K562 (cell line): ENCODE measurements around the gene C2CD4C. TPM values are rescaled to one million over a fixed set of nuclear protein-coding genes. Genes with fewer than 3 reads are reported as not detected.
A peak's percentile ranks its signal among the peaks of the same experiment; 100 is the strongest.

ENCODE experiments used
- BCOR ChIP-seq: fragments of 450-650 bp; IDR thresholded peaks from 2 replicates; pipeline ENCODE4 v1.6.1; 2016
- FUS ChIP-seq: fragments of 200-400 bp; formaldehyde crosslinking; optimal IDR thresholded peaks from 2 replicates; pipeline ENCODE3; 2017; ENCODE audit warnings: low read depth, low read length
- MAX ChIP-seq: sonication (generic); formaldehyde crosslinking; IDR thresholded peaks from 2 replicates; pipeline ENCODE4 v1.9.0; 2022; ENCODE audit warnings: mild to moderate bottlenecking, missing genetic modification reagents
- STAT6 ChIP-seq: sonication (generic); formaldehyde crosslinking; IDR thresholded peaks from 2 replicates; pipeline ENCODE4 v1.8.1; 2023; ENCODE audit warnings: mild to moderate bottlenecking, missing genetic modification reagents
- TEAD4 ChIP-seq, 2 experiments: sonication (generic) in 1 of 2; formaldehyde crosslinking in 1 of 2; IDR thresholded peaks; 2 replicates each; pipeline versions ENCODE4 v1.6.1 to v1.8.0; 2012 to 2022; ENCODE audit warnings: borderline replicate concordance in 1 of 2, inconsistent platforms in 1 of 2, low read length in 1 of 2, mild to moderate bottlenecking in 1 of 2, missing genetic modification reagents in 1 of 2
- ZFP91 ChIP-seq: sonication (generic); formaldehyde crosslinking; IDR thresholded peaks from 2 replicates; pipeline ENCODE4 v1.8.0; 2022; ENCODE audit warnings: mild to moderate bottlenecking, missing genetic modification reagents
- polyA plus RNA-seq, 8 experiments: library from polyadenylated mRNA; depleted of rRNA in 4 of 8; stranded (reverse) in 5 of 8; unstranded in 3 of 8; fragments of >200 nt; fragmentation: Nextera tagmentation in 2 of 8; fragmentation: Illumina TruSeq in 1 of 8; extraction: Ambion mirVana in 2 of 8; extraction: Trizol in 1 of 8; gene quantifications; 2 replicates each; pipeline versions ENCODE4 v1.2.1 to v1.2.3, GENCODE V29; 2011 to 2014; ENCODE audit warnings: inconsistent platforms in 1 of 8, missing spikeins in 1 of 8
- total RNA-seq, 7 experiments: library from RNA; depleted of rRNA in 6 of 7; stranded (reverse); fragments of >200 nt in 6 of 7; fragmentation: Illumina TruSeq in 2 of 7; extraction: Trizol in 2 of 7; gene quantifications; 2 replicates each; pipeline versions ENCODE4 v1.2.1 to v1.2.3, GENCODE V29; 2011 to 2021; ENCODE audit warnings: low replicate concordance in 1 of 7

Gene C2CD4C
- total and polyA plus RNA-seq, 9 of the 15 experiments (the other 6 are each of a cell fraction or from before 2014, with no cell fraction given), result 0.01 to 0.07 TPM; not detected in 7

GRCh38 chr19:403221-404027, 5.5 kb downstream of the C2CD4C start (continued):
- TF ChIP-seq ZFP91 (CRISPR knock-in tag), result no peak
- TF ChIP-seq TEAD4 (IDR thresholded peaks at IDR 0.05; ENCODE audit: low read length), result no peak
- TF ChIP-seq TEAD4 (CRISPR knock-in tag; IDR thresholded peaks at IDR 0.05; ENCODE audit: borderline replicate concordance), result no peak
- no peak for TF ChIP-seq FUS
- TF ChIP-seq BCOR, result no peak
- no peak for TF ChIP-seq STAT6 (CRISPR knock-in tag)
- TF ChIP-seq MAX (CRISPR knock-in tag), result peak; percentile 37; the same call in 1 of the 2 replicates
- TF ChIP-seq, all 486 proteins: peak for 5
